HEK293 (cell line): Measurements from ENCODE around the gene LSM5.

Experiments
- BCL11A ChIP-seq: fragments of 450-650 bp; formaldehyde crosslinking; IDR thresholded peaks from 2 replicates; pipeline ENCODE4 v1.5.1; 2016; ENCODE audit warnings: low read depth, missing biosample characterization, missing genetic modification characterization
- GLIS2 ChIP-seq: fragments of 450-650 bp; formaldehyde crosslinking; IDR thresholded peaks from 2 replicates; pipeline ENCODE4 v1.5.1; 2016; ENCODE audit warnings: missing biosample characterization, missing genetic modification characterization
- HOXC10 ChIP-seq: sonication (generic); formaldehyde crosslinking; IDR thresholded peaks from 2 replicates; pipeline ENCODE4 v1.8.1; 2023; ENCODE audit warnings: mild to moderate bottlenecking, missing genetic modification reagents
- KLF8 ChIP-seq: fragments of 450-650 bp; formaldehyde crosslinking; IDR thresholded peaks from 2 replicates; pipeline ENCODE4 v1.5.1; 2016; ENCODE audit warnings: missing biosample characterization, missing genetic modification characterization
- MEIS1 ChIP-seq: sonication (generic); formaldehyde crosslinking; IDR thresholded peaks from 2 replicates; pipeline ENCODE4 v1.8.1; 2022; ENCODE audit warnings: missing genetic modification reagents, mild to moderate bottlenecking, borderline replicate concordance
- PRDM10 ChIP-seq: fragments of 450-650 bp; formaldehyde crosslinking; IDR thresholded peaks from 2 replicates; pipeline ENCODE4 v1.5.1; 2016; ENCODE audit warnings: missing biosample characterization, missing genetic modification characterization
- RBAK ChIP-seq: fragments of 450-650 bp; formaldehyde crosslinking; IDR thresholded peaks from 2 replicates; pipeline ENCODE4 v1.5.1; 2016; ENCODE audit warnings: missing biosample characterization, missing genetic modification characterization
- SCRT2 ChIP-seq: fragments of 450-650 bp; formaldehyde crosslinking; IDR thresholded peaks from 2 replicates; pipeline ENCODE4 v1.5.1; 2016; ENCODE audit warnings: missing biosample characterization, missing genetic modification characterization
- TCF7L2 ChIP-seq: IDR thresholded peaks from 2 replicates; pipeline ENCODE4 v1.6.1; 2011; ENCODE audit warnings: low read depth, mild to moderate bottlenecking, inconsistent platforms, low read length, moderate library complexity, borderline replicate concordance
- TSHZ1 ChIP-seq: fragments of 450-650 bp; formaldehyde crosslinking; IDR thresholded peaks from 2 replicates; pipeline ENCODE4 v1.5.1; 2016; ENCODE audit warnings: missing biosample characterization, missing genetic modification characterization, borderline replicate concordance
- ZBTB44 ChIP-seq: fragments of 450-650 bp; IDR thresholded peaks from 2 replicates; pipeline ENCODE4 v1.5.1; 2018; ENCODE audit warnings: missing biosample characterization, mild to moderate bottlenecking, missing genetic modification characterization
- ZFHX2 ChIP-seq: fragments of 450-650 bp; formaldehyde crosslinking; conservative IDR thresholded peaks from 2 replicates; pipeline ENCODE4 v1.5.1; 2016; ENCODE audit warnings: missing biosample characterization, missing genetic modification characterization
- ZNF155 ChIP-seq: fragments of 450-650 bp; formaldehyde crosslinking; IDR thresholded peaks from 2 replicates; pipeline ENCODE4 v1.5.1; 2016; ENCODE audit warnings: missing biosample characterization, missing genetic modification characterization
- ZNF221 ChIP-seq: fragments of 450-650 bp; formaldehyde crosslinking; IDR thresholded peaks from 2 replicates; pipeline ENCODE4 v1.5.1; 2017; ENCODE audit warnings: missing biosample characterization, missing genetic modification characterization, borderline replicate concordance
- ZNF248 ChIP-seq: fragments of 450-650 bp; formaldehyde crosslinking; IDR thresholded peaks from 2 replicates; pipeline ENCODE4 v1.5.1; 2017; ENCODE audit warnings: missing biosample characterization, missing genetic modification characterization
- ZNF280C ChIP-seq: fragments of 450-650 bp; formaldehyde crosslinking; IDR thresholded peaks from 2 replicates; pipeline ENCODE4 v1.5.1; 2016; ENCODE audit warnings: missing biosample characterization, missing genetic modification characterization
- ZNF292 ChIP-seq: fragments of 450-650 bp; formaldehyde crosslinking; IDR thresholded peaks from 2 replicates; pipeline ENCODE4 v1.5.1; 2016; ENCODE audit warnings: low read depth, missing biosample characterization, missing genetic modification characterization, borderline replicate concordance
- ZNF544 ChIP-seq: fragments of 450-650 bp; formaldehyde crosslinking; IDR thresholded peaks from 2 replicates; pipeline ENCODE4 v1.5.0; 2017; ENCODE audit warnings: missing biosample characterization, missing genetic modification characterization
- ZNF549 ChIP-seq: fragments of 450-650 bp; IDR thresholded peaks from 2 replicates; pipeline ENCODE4 v1.5.1; 2018; ENCODE audit warnings: missing biosample characterization, missing genetic modification characterization, mild to moderate bottlenecking, inconsistent platforms, moderate library complexity
- ZNF830 ChIP-seq: fragments of 450-650 bp; IDR thresholded peaks from 2 replicates; pipeline ENCODE4 v1.5.0; 2018; ENCODE audit warnings: missing biosample characterization, missing genetic modification characterization, low read depth, mild to moderate bottlenecking, moderate library complexity
- ZNF837 ChIP-seq: fragments of 450-650 bp; formaldehyde crosslinking; IDR thresholded peaks from 2 replicates; pipeline ENCODE4 v1.5.1; 2016; ENCODE audit warnings: missing biosample characterization, missing genetic modification characterization
- ZSCAN16 ChIP-seq: fragments of 450-650 bp; formaldehyde crosslinking; IDR thresholded peaks from 2 replicates; pipeline ENCODE4 v1.5.1; 2016; ENCODE audit warnings: missing biosample characterization, missing genetic modification characterization
- ZSCAN30 ChIP-seq: fragments of 450-650 bp; IDR thresholded peaks from 2 replicates; pipeline ENCODE4 v1.5.1; 2018; ENCODE audit warnings: missing biosample characterization, mild to moderate bottlenecking, missing genetic modification characterization, moderate library complexity
- ZXDB ChIP-seq: fragments of 450-650 bp; formaldehyde crosslinking; IDR thresholded peaks from 2 replicates; pipeline ENCODE4 v1.5.1; 2016; ENCODE audit warnings: missing biosample characterization, missing genetic modification characterization
- TF ChIP-seq, protein P1 (sequence below): fragments of 450-650 bp; formaldehyde crosslinking; IDR thresholded peaks from 2 replicates; pipeline ENCODE4 v1.5.1; 2016; ENCODE audit warnings: missing biosample characterization, missing genetic modification characterization
- TF ChIP-seq, protein P2 (sequence below): fragments of 450-650 bp; formaldehyde crosslinking; IDR thresholded peaks from 2 replicates; pipeline ENCODE4 v1.5.1; 2016; ENCODE audit warnings: missing biosample characterization, missing genetic modification characterization

LSM5 gene

GRCh38 chr7:32490127-32490796, at the start of gene LSM5 (continued):
- TF ChIP-seq, protein P1, sequence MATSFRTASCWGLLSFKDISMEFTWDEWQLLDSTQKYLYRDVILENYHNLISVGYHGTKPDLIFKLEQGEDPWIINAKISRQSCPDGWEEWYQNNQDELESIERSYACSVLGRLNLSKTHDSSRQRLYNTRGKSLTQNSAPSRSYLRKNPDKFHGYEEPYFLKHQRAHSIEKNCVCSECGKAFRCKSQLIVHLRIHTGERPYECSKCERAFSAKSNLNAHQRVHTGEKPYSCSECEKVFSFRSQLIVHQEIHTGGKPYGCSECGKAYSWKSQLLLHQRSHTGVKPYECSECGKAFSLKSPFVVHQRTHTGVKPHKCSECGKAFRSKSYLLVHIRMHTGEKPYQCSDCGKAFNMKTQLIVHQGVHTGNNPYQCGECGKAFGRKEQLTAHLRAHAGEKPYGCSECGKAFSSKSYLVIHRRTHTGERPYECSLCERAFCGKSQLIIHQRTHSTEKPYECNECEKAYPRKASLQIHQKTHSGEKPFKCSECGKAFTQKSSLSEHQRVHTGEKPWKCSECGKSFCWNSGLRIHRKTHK (tag by site-specific recombination): no peak
- peak; percentile 4; the same call in 1 of the 2 replicates for TF ChIP-seq ZBTB44 (tag by site-specific recombination)
- TF ChIP-seq ZNF830: no peak
- TF ChIP-seq ZNF544 (tag by site-specific recombination): no peak
- no peak for TF ChIP-seq GLIS2
- TF ChIP-seq SCRT2 (tag by site-specific recombination): no peak
- peak; percentile 58 for TF ChIP-seq ZFHX2 (tag by site-specific recombination)
- TF ChIP-seq TSHZ1 (tag by site-specific recombination): no peak
- no peak for TF ChIP-seq ZNF221 (tag by site-specific recombination)
- peak; percentile 68 for TF ChIP-seq PRDM10 (tag by site-specific recombination)
- TF ChIP-seq HOXC10: peak; percentile 93
- no peak for TF ChIP-seq MEIS1
- TF ChIP-seq ZSCAN30: peak; percentile 50; the same call in 1 of the 2 replicates
- no peak for TF ChIP-seq BCL11A (tag by site-specific recombination)
- TF ChIP-seq ZXDB (tag by site-specific recombination): peak; percentile 83
- no peak for TF ChIP-seq ZNF837 (tag by site-specific recombination)
- no peak for TF ChIP-seq ZNF292 (tag by site-specific recombination)
- 0 out of 2 replicates have a peak, but pooled peaks have one; percentile 16 for TF ChIP-seq ZSCAN16 (tag by site-specific recombination)
- no peak for TF ChIP-seq ZNF155 (tag by site-specific recombination)
- no peak for TF ChIP-seq ZNF280C (tag by site-specific recombination)
- TF ChIP-seq, protein P2, sequence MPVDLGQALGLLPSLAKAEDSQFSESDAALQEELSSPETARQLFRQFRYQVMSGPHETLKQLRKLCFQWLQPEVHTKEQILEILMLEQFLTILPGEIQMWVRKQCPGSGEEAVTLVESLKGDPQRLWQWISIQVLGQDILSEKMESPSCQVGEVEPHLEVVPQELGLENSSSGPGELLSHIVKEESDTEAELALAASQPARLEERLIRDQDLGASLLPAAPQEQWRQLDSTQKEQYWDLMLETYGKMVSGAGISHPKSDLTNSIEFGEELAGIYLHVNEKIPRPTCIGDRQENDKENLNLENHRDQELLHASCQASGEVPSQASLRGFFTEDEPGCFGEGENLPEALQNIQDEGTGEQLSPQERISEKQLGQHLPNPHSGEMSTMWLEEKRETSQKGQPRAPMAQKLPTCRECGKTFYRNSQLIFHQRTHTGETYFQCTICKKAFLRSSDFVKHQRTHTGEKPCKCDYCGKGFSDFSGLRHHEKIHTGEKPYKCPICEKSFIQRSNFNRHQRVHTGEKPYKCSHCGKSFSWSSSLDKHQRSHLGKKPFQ (tag by site-specific recombination): no peak
- peak; percentile 62; the same call in 1 of the 2 replicates for TF ChIP-seq KLF8 (tag by site-specific recombination)
- TF ChIP-seq ZNF248: no peak
- TF ChIP-seq TCF7L2: no peak
- TF ChIP-seq ZNF549: no peak
- no peak for TF ChIP-seq RBAK
